GM23338 (cell line): ENCODE data around the gene PHACTR2. TPM values are rescaled to one million over a fixed set of nuclear protein-coding genes. Genes with fewer than 3 reads are reported as not detected.
A peak's percentile ranks its signal among the peaks of the same experiment; 100 is the strongest.

ENCODE experiments used
- ATAC-seq: fragments of 200-7000 bp; cut with Tn5 transposase; 3 replicates; pipeline ENCODE4 v1.9.1; 2020
- DNase-seq: peaks from one replicate; pipeline ENCODE4 v3.0.0-alpha.2; 2015; ENCODE audit warnings: low spot score
- H2AFZ ChIP-seq: fragments of 200-600 bp; sonication (generic); 2 replicates; pipeline ENCODE4 v1.8.0; 2016; ENCODE audit warnings: antibody characterized with exemption, mild to moderate bottlenecking, moderate library complexity
- H3F3A ChIP-seq: fragments of 200-600 bp; sonication (generic); replicated peaks from 2 replicates; pipeline ENCODE4 v1.8.0; 2017; ENCODE audit warnings: antibody characterized with exemption, mixed run types, low read depth
- H3K27ac ChIP-seq: fragments of 200-600 bp; sonication (generic); 2 replicates; pipeline ENCODE4 v1.6.1; 2016; ENCODE audit warnings: low read depth
- H3K27me3 ChIP-seq: fragments of 200-600 bp; sonication (generic); 2 replicates; pipeline ENCODE4 v1.8.0; 2016; ENCODE audit warnings: mild to moderate bottlenecking, mixed run types, moderate library complexity; ENCODE audit not compliant: insufficient read depth
- H3K36me3 ChIP-seq: fragments of 200-600 bp; sonication (generic); 2 replicates; pipeline ENCODE4 v1.8.0; 2016; ENCODE audit warnings: mild to moderate bottlenecking; ENCODE audit not compliant: insufficient read depth
- H3K4me1 ChIP-seq: fragments of 200-600 bp; sonication (generic); 2 replicates; pipeline ENCODE4 v1.8.0; 2016; ENCODE audit warnings: mild to moderate bottlenecking, moderate library complexity; ENCODE audit not compliant: insufficient read depth
- H3K4me2 ChIP-seq: fragments of 200-600 bp; sonication (generic); 2 replicates; pipeline ENCODE4 v1.7.1; 2017; ENCODE audit warnings: mixed run types
- H3K4me3 ChIP-seq: fragments of 200-600 bp; sonication (generic); 2 replicates; pipeline ENCODE4 v1.6.1; 2016; ENCODE audit warnings: mixed run types
- H3K79me2 ChIP-seq: fragments of 200-600 bp; sonication (generic); replicated peaks from 2 replicates; pipeline ENCODE4 v1.8.0; 2017; ENCODE audit warnings: mild to moderate bottlenecking; ENCODE audit not compliant: insufficient read depth
- H3K9me2 ChIP-seq: fragments of 200-600 bp; sonication (generic); 2 replicates; pipeline ENCODE4 v1.8.0; 2017; ENCODE audit not compliant: insufficient read depth
- H4K20me1 ChIP-seq: fragments of 200-600 bp; sonication (generic); replicated peaks from 2 replicates; pipeline ENCODE4 v1.8.0; 2017; ENCODE audit warnings: mild to moderate bottlenecking; ENCODE audit not compliant: insufficient read depth
- H3K27ac Mint-ChIP-seq: 2 replicates; pipeline ENCODE4 v1.8.0; 2020; ENCODE audit warnings: inconsistent platforms, mild to moderate bottlenecking, moderate library complexity, mixed read lengths
- H3K27me3 Mint-ChIP-seq: 3 replicates; pipeline ENCODE4 v1.8.0; 2022; ENCODE audit warnings: low read depth, mild to moderate bottlenecking, moderate library complexity, mixed read lengths, inconsistent platforms; ENCODE audit not compliant: insufficient read depth, poor library complexity
- H3K36me3 Mint-ChIP-seq: 3 replicates; pipeline ENCODE4 v1.8.0; 2021; ENCODE audit warnings: low read depth, mild to moderate bottlenecking, inconsistent platforms, moderate library complexity, mixed read lengths
- H3K4me1 Mint-ChIP-seq: 3 replicates; pipeline ENCODE4 v1.8.0; 2020; ENCODE audit warnings: mild to moderate bottlenecking, inconsistent platforms, mixed read lengths
- H3K4me3 Mint-ChIP-seq: 3 replicates; pipeline ENCODE4 v1.8.0; 2021; ENCODE audit warnings: moderate library complexity, mild to moderate bottlenecking, inconsistent platforms, mixed read lengths
- H3K9me3 Mint-ChIP-seq: 3 replicates; pipeline ENCODE4 v1.8.0; 2020; ENCODE audit warnings: moderate library complexity, mild to moderate bottlenecking, inconsistent platforms, mixed read lengths
- EZH2 ChIP-seq: fragments of 200-600 bp; sonication (generic); IDR thresholded peaks from one replicate; pipeline ENCODE4 v1.8.0; 2017; ENCODE audit warnings: antibody characterized with exemption, mild to moderate bottlenecking, low read depth; ENCODE audit not compliant: unreplicated experiment
- EZH2phosphoT487 ChIP-seq: fragments of 200-600 bp; sonication (generic); IDR thresholded peaks from one replicate; pipeline ENCODE4 v1.8.1; 2018; ENCODE audit warnings: antibody characterized with exemption; ENCODE audit not compliant: unreplicated experiment
- JUNB ChIP-seq: IDR thresholded peaks from one replicate; pipeline ENCODE4 v1.6.1; 2016; ENCODE audit warnings: antibody characterized with exemption; ENCODE audit not compliant: unreplicated experiment
- NANOG ChIP-seq: IDR thresholded peaks from 2 replicates; pipeline ENCODE4 v1.6.1; 2016; ENCODE audit warnings: antibody characterized with exemption, borderline replicate concordance
- POLR2AphosphoS5 ChIP-seq: IDR thresholded peaks from 2 replicates; pipeline ENCODE4 v1.6.1; 2016; ENCODE audit warnings: antibody characterized with exemption, low read depth
- STAT1 ChIP-seq: IDR thresholded peaks from one replicate; pipeline ENCODE4 v1.6.1; 2016; ENCODE audit warnings: antibody characterized with exemption; ENCODE audit not compliant: unreplicated experiment
- ZNF114 ChIP-seq: fragments of 250-450 bp; sonication (Bioruptor Pico); IDR thresholded peaks from 2 replicates; pipeline ENCODE4 v1.5.0; 2020; ENCODE audit warnings: mild to moderate bottlenecking, moderate library complexity
- ZNF331 ChIP-seq: fragments of 250-450 bp; sonication (Bioruptor Pico); IDR thresholded peaks from 2 replicates; pipeline ENCODE4 v1.5.0; 2020; ENCODE audit warnings: low read depth, mild to moderate bottlenecking, moderate library complexity
- polyA plus RNA-seq: library from polyadenylated mRNA; unstranded; fragments of >200 nt; fragmentation: Nextera tagmentation; extraction: Ambion mirVana; gene quantifications from 2 replicates; pipeline ENCODE4 v1.2.1, GENCODE V29; 2016
- total RNA-seq: library from RNA; depleted of rRNA; stranded (reverse); fragments of >200 nt; shearing (Covaris generic); gene quantifications from 2 replicates; pipeline ENCODE4 v1.2.3, GENCODE V29; 2014
- TF ChIP-seq, protein P1 (sequence below): IDR thresholded peaks from one replicate; pipeline ENCODE4 v1.6.1; 2018; ENCODE audit warnings: antibody characterized with exemption; ENCODE audit not compliant: unreplicated experiment
- TF ChIP-seq, protein P2 (sequence below): IDR thresholded peaks from 2 replicates; pipeline ENCODE4 v1.6.1; 2016; ENCODE audit warnings: antibody characterized with exemption
- TF ChIP-seq, protein P3 (sequence below): fragments of 250-450 bp; sonication (Bioruptor Pico); IDR thresholded peaks from 2 replicates; pipeline ENCODE4 v1.5.0; 2020; ENCODE audit warnings: mild to moderate bottlenecking, moderate library complexity

The PHACTR2 gene
- total and polyA plus RNA-seq, 2 experiments from 2014 or later: 67.7 to 105 TPM

GRCh38 chr6:143758551-143758950 lies 80.8 kb downstream of the PHACTR2 start:
- no peaks in the 10 kb centered on the region for H4K20me1 ChIP-seq
- Mint-ChIP-seq H3K36me3 (peaks cover 13% of the 10 kb centered on the region), H3K4me3 (no peak overlapping the region), H3K27me3 (peaks cover 2% of the 10 kb centered on the region), H3K27ac (no peak overlapping the region), H3K9me3 (no peaks in the 10 kb centered on the region), H3K4me1 (peaks cover 5% of the 10 kb centered on the region; the same call in 2 of the 3 replicates)
- no peaks in the 10 kb centered on the region for H3K27me3 ChIP-seq
- no peaks in the 10 kb centered on the region for H3F3A ChIP-seq
- H3K4me3 ChIP-seq: no peak overlapping the region
- DNase-seq: no peak
- TF ChIP-seq ZNF331 (CRISPR knock-in tag): no peak
- no peak for TF ChIP-seq JUNB
- TF ChIP-seq NANOG: no peak
- TF ChIP-seq STAT1: no peak
- TF ChIP-seq, protein P1, sequence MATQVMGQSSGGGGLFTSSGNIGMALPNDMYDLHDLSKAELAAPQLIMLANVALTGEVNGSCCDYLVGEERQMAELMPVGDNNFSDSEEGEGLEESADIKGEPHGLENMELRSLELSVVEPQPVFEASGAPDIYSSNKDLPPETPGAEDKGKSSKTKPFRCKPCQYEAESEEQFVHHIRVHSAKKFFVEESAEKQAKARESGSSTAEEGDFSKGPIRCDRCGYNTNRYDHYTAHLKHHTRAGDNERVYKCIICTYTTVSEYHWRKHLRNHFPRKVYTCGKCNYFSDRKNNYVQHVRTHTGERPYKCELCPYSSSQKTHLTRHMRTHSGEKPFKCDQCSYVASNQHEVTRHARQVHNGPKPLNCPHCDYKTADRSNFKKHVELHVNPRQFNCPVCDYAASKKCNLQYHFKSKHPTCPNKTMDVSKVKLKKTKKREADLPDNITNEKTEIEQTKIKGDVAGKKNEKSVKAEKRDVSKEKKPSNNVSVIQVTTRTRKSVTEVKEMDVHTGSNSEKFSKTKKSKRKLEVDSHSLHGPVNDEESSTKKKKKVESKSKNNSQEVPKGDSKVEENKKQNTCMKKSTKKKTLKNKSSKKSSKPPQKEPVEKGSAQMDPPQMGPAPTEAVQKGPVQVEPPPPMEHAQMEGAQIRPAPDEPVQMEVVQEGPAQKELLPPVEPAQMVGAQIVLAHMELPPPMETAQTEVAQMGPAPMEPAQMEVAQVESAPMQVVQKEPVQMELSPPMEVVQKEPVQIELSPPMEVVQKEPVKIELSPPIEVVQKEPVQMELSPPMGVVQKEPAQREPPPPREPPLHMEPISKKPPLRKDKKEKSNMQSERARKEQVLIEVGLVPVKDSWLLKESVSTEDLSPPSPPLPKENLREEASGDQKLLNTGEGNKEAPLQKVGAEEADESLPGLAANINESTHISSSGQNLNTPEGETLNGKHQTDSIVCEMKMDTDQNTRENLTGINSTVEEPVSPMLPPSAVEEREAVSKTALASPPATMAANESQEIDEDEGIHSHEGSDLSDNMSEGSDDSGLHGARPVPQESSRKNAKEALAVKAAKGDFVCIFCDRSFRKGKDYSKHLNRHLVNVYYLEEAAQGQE: no peak
- no peak for TF ChIP-seq POLR2AphosphoS5
- no peak for TF ChIP-seq EZH2
- TF ChIP-seq, protein P2, sequence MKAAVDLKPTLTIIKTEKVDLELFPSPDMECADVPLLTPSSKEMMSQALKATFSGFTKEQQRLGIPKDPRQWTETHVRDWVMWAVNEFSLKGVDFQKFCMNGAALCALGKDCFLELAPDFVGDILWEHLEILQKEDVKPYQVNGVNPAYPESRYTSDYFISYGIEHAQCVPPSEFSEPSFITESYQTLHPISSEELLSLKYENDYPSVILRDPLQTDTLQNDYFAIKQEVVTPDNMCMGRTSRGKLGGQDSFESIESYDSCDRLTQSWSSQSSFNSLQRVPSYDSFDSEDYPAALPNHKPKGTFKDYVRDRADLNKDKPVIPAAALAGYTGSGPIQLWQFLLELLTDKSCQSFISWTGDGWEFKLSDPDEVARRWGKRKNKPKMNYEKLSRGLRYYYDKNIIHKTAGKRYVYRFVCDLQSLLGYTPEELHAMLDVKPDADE: no peak
- no peak for TF ChIP-seq ZNF114 (CRISPR knock-in tag)
- H3K4me2 ChIP-seq: no peak overlapping the region
- H2AFZ ChIP-seq: no peak overlapping the region
- no peak overlapping the region for H3K27ac ChIP-seq
- H3K4me1 ChIP-seq: 0 out of 2 replicates have a peak, but pooled peaks cover under 1% of the 10 kb centered on the region
- H3K36me3 ChIP-seq: no peaks in the 10 kb centered on the region
- no peak for ATAC-seq
- H3K9me2 ChIP-seq: no peaks in the 10 kb centered on the region
- H3K79me2 ChIP-seq: no peaks in the 10 kb centered on the region

DNA sequence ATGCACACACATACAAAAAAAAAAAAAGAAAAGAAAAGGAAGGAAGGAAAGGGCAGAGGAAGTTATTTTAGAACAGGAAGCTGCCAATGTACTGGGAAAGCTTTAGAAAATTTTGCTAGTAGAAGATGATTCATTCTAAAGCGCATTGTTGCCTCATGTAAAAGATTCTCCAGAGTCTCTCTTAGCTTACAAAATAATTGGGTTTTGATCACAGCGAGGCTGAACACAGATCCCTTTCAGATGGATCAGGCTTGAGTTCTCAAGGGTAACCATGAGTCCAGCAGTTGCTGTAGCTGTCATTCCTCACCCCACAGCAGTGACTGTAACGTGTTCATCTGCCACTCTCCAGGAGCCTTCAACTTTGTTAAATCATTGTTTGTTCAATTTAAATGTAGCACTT lies 81.9 kb downstream of the PHACTR2 start:
- Histone ChIP-seq H3K4me3 (no peak overlapping the region), H3K79me2 (no peaks in the 10 kb centered on the region), H4K20me1 (no peaks in the 10 kb centered on the region), H3F3A (no peaks in the 10 kb centered on the region), H3K27ac (no peak overlapping the region), H2AFZ (no peak overlapping the region), H3K4me2 (no peak overlapping the region), H3K4me1 (no peaks in the 10 kb centered on the region), H3K36me3 (no peaks in the 10 kb centered on the region), H3K9me2 (no peaks in the 10 kb centered on the region), H3K27me3 (no peaks in the 10 kb centered on the region)
- Mint-ChIP-seq H3K36me3 (peaks cover 18% of the 10 kb centered on the region), H3K4me3 (no peak overlapping the region), H3K4me1 (peaks cover 3% of the 10 kb centered on the region; the same call in 2 of the 3 replicates), H3K9me3 (no peaks in the 10 kb centered on the region), H3K27ac (peak overlapping the region; percentile 62; the same call in 1 of the 2 replicates), H3K27me3 (peaks cover 2% of the 10 kb centered on the region)
- DNase-seq: no peak
- no peak for ATAC-seq
- TF ChIP-seq, protein P3, sequence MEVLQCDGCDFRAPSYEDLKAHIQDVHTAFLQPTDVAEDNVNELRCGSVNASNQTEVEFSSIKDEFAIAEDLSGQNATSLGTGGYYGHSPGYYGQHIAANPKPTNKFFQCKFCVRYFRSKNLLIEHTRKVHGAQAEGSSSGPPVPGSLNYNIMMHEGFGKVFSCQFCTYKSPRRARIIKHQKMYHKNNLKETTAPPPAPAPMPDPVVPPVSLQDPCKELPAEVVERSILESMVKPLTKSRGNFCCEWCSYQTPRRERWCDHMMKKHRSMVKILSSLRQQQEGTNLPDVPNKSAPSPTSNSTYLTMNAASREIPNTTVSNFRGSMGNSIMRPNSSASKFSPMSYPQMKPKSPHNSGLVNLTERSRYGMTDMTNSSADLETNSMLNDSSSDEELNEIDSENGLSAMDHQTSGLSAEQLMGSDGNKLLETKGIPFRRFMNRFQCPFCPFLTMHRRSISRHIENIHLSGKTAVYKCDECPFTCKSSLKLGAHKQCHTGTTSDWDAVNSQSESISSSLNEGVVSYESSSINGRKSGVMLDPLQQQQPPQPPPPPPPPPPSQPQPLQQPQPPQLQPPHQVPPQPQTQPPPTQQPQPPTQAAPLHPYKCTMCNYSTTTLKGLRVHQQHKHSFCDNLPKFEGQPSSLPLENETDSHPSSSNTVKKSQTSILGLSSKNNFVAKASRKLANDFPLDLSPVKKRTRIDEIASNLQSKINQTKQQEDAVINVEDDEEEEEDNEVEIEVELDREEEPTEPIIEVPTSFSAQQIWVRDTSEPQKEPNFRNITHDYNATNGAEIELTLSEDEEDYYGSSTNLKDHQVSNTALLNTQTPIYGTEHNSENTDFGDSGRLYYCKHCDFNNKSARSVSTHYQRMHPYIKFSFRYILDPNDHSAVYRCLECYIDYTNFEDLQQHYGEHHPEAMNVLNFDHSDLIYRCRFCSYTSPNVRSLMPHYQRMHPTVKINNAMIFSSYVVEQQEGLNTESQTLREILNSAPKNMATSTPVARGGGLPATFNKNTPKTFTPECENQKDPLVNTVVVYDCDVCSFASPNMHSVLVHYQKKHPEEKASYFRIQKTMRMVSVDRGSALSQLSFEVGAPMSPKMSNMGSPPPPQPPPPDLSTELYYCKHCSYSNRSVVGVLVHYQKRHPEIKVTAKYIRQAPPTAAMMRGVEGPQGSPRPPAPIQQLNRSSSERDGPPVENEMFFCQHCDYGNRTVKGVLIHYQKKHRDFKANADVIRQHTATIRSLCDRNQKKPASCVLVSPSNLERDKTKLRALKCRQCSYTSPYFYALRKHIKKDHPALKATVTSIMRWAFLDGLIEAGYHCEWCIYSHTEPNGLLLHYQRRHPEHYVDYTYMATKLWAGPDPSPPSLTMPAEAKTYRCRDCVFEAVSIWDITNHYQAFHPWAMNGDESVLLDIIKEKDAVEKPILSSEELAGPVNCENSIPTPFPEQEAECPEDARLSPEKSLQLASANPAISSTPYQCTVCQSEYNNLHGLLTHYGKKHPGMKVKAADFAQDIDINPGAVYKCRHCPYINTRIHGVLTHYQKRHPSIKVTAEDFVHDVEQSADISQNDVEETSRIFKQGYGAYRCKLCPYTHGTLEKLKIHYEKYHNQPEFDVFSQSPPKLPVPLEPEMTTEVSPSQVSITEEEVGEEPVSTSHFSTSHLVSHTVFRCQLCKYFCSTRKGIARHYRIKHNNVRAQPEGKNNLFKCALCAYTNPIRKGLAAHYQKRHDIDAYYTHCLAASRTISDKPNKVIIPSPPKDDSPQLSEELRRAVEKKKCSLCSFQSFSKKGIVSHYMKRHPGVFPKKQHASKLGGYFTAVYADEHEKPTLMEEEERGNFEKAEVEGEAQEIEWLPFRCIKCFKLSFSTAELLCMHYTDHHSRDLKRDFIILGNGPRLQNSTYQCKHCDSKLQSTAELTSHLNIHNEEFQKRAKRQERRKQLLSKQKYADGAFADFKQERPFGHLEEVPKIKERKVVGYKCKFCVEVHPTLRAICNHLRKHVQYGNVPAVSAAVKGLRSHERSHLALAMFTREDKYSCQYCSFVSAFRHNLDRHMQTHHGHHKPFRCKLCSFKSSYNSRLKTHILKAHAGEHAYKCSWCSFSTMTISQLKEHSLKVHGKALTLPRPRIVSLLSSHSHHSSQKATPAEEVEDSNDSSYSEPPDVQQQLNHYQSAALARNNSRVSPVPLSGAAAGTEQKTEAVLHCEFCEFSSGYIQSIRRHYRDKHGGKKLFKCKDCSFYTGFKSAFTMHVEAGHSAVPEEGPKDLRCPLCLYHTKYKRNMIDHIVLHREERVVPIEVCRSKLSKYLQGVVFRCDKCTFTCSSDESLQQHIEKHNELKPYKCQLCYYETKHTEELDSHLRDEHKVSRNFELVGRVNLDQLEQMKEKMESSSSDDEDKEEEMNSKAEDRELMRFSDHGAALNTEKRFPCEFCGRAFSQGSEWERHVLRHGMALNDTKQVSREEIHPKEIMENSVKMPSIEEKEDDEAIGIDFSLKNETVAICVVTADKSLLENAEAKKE: no peak
- TF ChIP-seq ZNF114 (CRISPR knock-in tag) (no peak), EZH2 (no peak), EZH2phosphoT487 (no peak), NANOG (no peak)
